Type B pancreatic cell (in vitro differentiated cells): ENCODE measurements around the gene CRLF2. TPM values are rescaled to one million over a fixed set of nuclear protein-coding genes. Genes with fewer than 3 reads are reported as not detected.

Experiments
- DNase-seq: peaks from one replicate; pipeline ENCODE4 v3.0.0; 2021; ENCODE audit warnings: mixed read lengths; ENCODE audit not compliant: unreplicated experiment; ENCODE audit errors: extremely low spot score
- H3K27ac Mint-ChIP-seq: 2 replicates; pipeline ENCODE4 v1.8.0; 2021; ENCODE audit warnings: mild to moderate bottlenecking, mixed read lengths
- H3K27me3 Mint-ChIP-seq: 2 replicates; pipeline ENCODE4 v1.8.0; 2021; ENCODE audit warnings: mixed read lengths
- H3K36me3 Mint-ChIP-seq: 2 replicates; pipeline ENCODE4 v1.8.0; 2021; ENCODE audit warnings: mixed read lengths
- H3K4me1 Mint-ChIP-seq: one replicate; pipeline ENCODE4 v1.8.0; 2021; ENCODE audit warnings: mixed read lengths; ENCODE audit not compliant: unreplicated experiment
- H3K4me3 Mint-ChIP-seq: 2 replicates; pipeline ENCODE4 v1.8.0; 2021; ENCODE audit warnings: mild to moderate bottlenecking, mixed read lengths
- H3K9me3 Mint-ChIP-seq: 2 replicates; pipeline ENCODE4 v1.8.0; 2021; ENCODE audit warnings: mixed read lengths
- total RNA-seq: library from RNA; stranded (reverse); gene quantifications from 2 replicates; pipeline ENCODE4 v1.2.1, GENCODE V29; 2021; ENCODE audit warnings: low replicate concordance
- TF ChIP-seq, protein P1 (sequence below): fragments of 200-600 bp; sonication (generic); conservative IDR thresholded peaks from 2 replicates; pipeline ENCODE4 v1.5.0; 2021; ENCODE audit warnings: antibody characterized with exemption, mild to moderate bottlenecking

CRLF2 gene
- total RNA-seq, 1 donor from 2014 or later, result not detected

DNA sequence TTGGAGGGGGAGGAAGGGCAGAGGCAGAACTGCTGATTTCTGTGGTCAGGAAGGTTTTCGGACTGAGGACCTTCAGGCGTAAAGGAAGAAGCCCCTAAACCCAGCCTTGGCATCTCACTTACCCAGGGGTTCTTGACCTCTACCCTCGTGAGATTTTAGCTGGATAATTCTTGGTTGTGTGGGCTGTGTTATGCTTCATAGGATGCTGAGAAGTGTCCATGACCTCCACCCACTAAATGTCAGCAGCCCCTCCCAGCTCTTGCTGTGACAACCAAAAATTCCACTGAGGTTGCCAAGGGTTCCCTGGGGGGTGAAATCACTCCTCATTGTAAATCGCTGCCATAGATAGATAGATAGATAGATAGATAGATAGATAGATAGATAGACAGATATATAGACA lies 5.8 kb upstream of the CRLF2 start:
- Mint-ChIP-seq H3K27ac (no peak overlapping the region), H3K4me3 (no peak overlapping the region), H3K27me3 (no peaks in the 10 kb centered on the region), H3K9me3 (no peaks in the 10 kb centered on the region), H3K36me3 (no peaks in the 10 kb centered on the region), H3K4me1 (no peaks in the 10 kb centered on the region)
- no peak for DNase-seq
- TF ChIP-seq, protein P1, sequence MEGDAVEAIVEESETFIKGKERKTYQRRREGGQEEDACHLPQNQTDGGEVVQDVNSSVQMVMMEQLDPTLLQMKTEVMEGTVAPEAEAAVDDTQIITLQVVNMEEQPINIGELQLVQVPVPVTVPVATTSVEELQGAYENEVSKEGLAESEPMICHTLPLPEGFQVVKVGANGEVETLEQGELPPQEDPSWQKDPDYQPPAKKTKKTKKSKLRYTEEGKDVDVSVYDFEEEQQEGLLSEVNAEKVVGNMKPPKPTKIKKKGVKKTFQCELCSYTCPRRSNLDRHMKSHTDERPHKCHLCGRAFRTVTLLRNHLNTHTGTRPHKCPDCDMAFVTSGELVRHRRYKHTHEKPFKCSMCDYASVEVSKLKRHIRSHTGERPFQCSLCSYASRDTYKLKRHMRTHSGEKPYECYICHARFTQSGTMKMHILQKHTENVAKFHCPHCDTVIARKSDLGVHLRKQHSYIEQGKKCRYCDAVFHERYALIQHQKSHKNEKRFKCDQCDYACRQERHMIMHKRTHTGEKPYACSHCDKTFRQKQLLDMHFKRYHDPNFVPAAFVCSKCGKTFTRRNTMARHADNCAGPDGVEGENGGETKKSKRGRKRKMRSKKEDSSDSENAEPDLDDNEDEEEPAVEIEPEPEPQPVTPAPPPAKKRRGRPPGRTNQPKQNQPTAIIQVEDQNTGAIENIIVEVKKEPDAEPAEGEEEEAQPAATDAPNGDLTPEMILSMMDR, result no peak

DNA sequence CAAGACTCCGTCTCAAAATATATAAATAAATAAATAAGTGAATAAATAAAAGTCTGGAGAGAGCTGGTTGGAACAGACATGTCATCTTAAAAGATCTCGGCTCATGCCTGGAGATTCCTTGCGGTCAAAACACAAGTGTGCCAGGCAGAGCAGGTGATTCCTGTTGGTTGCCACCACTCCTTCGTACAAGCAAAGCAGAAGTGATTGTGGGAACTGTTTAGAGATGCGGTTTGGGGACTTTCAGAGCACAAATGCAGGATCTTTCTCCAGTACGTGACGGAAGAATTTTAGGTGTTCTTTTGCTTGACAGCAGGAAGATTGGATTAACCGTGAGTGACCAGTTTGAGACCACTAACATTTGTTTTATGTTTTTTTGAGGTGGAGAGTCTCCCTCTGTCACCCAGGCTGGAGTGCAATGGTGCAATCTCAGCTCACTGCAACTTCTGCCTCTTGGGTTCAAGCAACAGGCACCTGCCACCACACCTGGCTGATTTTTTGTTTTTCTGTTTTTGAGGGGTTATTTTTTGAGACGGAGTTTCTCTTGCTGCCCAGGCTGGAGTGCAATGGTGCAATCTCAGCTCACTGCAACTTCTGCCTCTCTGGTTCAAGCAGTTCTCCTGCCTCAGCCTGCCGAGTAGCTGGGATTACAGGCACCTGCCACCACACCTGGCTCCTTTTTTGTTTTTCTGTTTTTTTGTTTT lies 2.8 kb upstream of the CRLF2 start:
- Mint-ChIP-seq H3K27ac (no peak overlapping the region), H3K36me3 (no peaks in the 10 kb centered on the region), H3K27me3 (peaks cover 5% of the 10 kb centered on the region), H3K4me1 (peaks cover 3% of the 10 kb centered on the region), H3K4me3 (no peak overlapping the region), H3K9me3 (no peaks in the 10 kb centered on the region)
- DNase-seq, result no peak
- TF ChIP-seq, protein P1, result no peak

DNA sequence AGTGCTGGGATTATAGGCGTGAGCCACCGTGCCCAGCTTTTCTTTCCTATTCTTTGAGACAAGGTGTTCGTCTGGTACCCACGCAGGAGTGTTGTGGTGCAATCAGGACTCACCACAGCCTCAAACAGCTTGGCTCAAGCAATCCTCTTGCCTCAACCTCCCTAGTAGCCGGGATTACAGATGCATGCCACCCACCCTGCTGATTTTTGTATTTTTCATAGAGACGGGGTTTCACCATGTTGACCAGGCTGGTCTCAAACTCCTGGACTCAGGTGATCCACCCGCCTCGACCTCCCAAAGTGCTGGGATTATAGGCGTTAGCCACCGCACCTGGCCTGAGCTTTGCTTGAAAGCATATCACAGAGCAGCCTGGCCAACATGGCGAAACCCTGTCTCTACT lies 1.5 kb upstream of the CRLF2 start:
- Mint-ChIP-seq H3K4me3 (no peak overlapping the region), H3K36me3 (no peaks in the 10 kb centered on the region), H3K27ac (no peak overlapping the region), H3K9me3 (no peaks in the 10 kb centered on the region), H3K4me1 (peaks cover 3% of the 10 kb centered on the region), H3K27me3 (peaks cover 5% of the 10 kb centered on the region)
- TF ChIP-seq, protein P1, result no peak
- DNase-seq, result no peak

DNA sequence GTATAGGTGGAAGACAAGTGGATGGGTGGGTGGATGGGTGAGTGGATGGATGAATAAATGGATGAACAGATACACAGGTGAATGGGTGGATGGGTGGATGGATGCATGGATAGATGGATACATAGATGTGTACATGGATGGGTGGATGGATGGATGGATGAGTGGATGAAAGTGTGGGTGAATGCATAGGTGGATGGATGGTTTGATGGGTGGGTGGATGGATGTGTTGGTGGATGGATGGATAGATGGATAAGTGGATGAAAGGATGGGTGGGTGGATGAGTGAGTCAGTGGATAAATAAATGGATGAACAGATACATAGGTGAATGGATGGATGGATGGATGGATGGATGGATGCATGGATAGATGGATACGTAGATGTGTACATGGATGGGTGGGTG lies 1.6 kb downstream of the CRLF2 start:
- no peak overlapping the region for H3K4me3 Mint-ChIP-seq
- H3K4me1 Mint-ChIP-seq, result peaks cover 3% of the 10 kb centered on the region
- TF ChIP-seq, protein P1, result no peak
- H3K9me3 Mint-ChIP-seq, result no peaks in the 10 kb centered on the region
- DNase-seq, result no peak
- H3K36me3 Mint-ChIP-seq, result no peaks in the 10 kb centered on the region
- peaks cover 15% of the 10 kb centered on the region for H3K27me3 Mint-ChIP-seq
- no peak overlapping the region for H3K27ac Mint-ChIP-seq

DNA sequence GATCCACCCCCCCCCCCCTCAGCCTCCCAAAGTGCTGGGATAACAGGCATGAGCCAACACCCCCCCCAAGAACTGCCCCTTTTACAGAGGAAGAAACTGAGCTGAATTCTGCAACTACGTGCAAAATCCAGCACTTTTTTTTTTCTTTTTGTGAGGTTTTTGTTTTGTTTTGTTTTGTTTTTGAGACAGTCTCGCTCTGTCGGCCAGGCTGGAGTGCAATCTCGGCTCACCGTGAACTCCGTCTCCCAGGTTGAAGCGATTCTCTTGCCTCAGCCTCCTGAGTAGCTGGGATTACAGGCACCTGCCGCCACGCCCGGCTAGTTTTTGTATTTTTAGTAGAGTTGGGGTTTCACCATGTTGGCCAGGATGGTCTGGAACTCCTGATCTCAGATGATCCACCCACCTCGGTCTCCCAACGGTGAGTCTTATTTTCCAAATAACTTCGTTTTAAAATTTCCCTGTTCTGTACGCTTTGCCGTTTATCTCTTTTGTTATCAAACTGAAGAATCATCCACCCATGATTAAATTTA lies 4.9 kb downstream of the CRLF2 start:
- H3K9me3 Mint-ChIP-seq, result no peaks in the 10 kb centered on the region
- H3K4me3 Mint-ChIP-seq, result no peak overlapping the region
- H3K27ac Mint-ChIP-seq, result no peak overlapping the region
- peaks cover 15% of the 10 kb centered on the region for H3K27me3 Mint-ChIP-seq
- H3K4me1 Mint-ChIP-seq, result peaks cover 3% of the 10 kb centered on the region
- no peaks in the 10 kb centered on the region for H3K36me3 Mint-ChIP-seq
- TF ChIP-seq, protein P1, result no peak
- no peak for DNase-seq
